Fibroblast of skin of right biceps (primary cell): ENCODE data around the gene KIF14.
"Not testable (repeated sequence)": the region's sequence is repeated elsewhere in the genome, so short reads cannot be mapped to it uniquely, and the experiment has no call there.

Experiments
- DNase-seq: peaks from one replicate; pipeline ENCODE4 v3.0.0-alpha.2; 2013

The KIF14 gene

DNA sequence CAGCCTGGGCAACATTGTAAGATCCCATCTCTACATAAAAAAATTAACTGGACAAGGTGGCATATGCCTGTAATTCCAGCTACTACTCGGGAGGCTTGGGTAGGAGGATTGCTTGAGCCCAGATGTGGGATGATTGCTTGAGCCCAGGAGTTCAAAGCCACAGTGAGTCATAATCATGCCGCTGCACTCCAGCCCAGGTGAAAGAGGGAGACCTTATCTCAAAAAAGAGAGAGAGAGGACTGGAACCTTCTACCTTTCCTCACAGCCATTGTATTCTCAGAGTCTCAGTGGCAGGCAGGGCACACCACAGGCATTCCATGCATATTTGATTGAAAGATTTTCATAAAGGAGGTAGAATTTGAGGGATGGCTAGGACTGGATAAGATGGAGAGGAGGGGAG lies 78.4 kb downstream of the KIF14 start:
- no peak for DNase-seq

DNA sequence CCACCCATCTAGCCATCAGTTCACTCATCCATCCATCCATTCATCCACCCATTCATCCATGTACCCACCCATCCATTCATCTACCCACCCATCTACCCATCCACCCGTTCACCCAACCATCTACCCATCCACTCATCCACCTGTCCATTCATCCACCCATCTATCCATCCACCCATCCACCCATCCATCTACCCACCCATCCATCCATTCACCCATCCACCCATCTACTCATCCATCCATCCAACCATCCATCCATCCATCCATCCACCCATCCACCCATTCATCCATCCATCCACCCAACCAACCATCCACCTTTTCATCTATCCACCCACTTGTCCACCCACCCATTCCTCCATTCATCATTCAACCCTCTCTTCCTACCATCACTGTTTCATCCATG lies 80.3 kb downstream of the KIF14 start:
- DNase-seq: no peak

DNA sequence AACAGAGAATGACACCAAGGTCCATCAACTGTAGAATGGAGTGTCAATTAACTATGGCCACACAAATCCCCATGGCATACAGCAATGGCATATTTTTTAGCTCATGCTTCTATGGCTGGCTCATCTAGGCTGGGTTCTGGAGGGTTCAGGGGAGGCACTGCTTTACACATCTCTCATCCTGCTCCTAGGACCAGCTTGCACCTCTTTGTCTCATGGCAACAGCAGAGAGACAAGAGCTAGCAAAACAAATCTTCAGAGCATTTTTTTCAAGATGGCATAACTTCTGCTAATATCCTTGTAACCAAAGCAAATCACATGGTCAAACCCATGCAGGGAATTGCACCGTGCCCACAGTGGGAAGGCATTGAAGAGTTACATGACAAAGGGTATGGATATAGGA lies 82.4 kb downstream of the KIF14 start:
- no peak for DNase-seq

DNA sequence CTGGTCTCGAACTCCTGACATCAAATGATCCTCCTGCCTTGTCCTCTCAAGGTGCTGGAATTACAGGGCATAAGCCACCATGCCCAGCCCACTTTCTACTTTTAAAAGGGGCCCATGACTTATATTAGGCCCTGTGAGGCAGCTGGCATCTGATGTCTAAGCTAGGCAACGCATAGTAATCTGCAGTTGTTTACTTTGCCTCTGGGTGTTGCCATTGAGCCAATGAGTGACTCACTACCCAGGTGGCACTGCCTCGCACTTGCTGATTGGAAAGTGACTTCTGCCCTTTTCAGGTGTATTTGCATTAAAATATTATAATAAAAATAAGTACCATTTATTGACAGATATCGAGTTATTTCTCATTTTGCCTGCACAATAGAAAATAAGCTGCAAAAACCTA lies 84.9 kb downstream of the KIF14 start:
- DNase-seq: peak; percentile 13

DNA sequence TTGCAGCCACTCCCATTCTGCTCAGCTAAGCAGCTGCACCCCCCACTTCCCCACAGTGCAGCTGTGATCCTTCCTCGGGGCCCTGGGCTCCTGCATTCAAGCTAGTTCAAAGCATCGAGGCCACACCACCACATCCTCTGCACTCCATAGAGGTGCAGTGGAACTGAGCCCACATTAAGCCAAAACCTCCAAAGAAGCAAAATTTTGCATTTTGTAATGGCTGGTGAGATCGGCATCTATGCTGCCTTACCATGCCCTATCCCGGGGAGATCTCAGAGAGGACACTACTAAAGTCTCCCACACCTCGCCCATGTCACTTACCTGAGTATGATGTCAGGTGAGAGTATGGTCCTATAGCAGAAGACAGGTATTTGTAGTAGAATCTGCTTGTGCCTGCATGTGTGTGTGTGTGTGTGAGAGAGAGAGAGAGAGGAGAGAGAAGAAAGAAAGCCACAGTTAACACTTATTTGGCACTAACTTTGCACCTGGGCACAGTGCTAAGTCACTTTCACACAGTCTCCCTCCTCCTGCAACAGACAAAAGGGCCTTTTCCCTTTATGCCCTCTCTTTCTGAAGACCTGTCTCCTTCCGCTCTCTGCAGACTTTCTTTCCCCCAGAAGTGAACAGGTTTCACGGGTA lies 89.8 kb downstream of the KIF14 start:
- DNase-seq: no peak

DNA sequence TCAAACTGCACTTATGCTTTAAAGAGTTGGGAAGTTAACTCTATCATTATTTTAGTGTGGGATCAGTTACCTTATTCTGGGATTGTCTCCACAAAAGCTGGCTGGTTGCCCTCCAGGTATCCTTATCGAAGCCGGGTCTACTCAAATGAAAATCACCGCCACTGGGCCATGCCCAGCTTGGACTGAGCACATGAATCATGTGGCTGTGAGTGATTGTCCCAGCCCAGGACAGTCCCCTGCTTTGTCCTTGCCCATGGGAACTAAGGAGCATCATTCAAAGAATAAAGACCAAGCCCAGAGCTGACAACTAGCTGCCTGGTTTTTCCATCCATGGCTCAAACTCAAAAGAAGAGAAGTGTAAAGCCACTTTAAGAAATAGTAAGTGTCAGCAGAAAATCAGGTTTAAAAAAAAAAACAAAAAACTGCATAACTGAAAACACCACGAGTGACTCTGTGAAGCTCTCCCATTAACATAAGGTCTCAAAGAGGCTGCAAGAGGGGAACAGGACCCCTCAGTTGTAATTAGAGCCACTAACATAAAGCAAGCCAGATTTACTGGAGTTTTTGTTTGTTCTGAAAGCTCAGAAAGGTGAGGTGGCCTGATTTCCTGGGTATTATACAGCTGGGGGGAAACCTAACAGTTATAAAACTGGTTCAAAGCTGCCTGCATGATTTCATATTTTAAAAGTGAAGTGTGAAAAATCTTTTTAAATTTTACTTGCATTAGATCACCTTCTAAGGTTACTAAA lies 91.5 kb downstream of the KIF14 start:
- no peak for DNase-seq

DNA sequence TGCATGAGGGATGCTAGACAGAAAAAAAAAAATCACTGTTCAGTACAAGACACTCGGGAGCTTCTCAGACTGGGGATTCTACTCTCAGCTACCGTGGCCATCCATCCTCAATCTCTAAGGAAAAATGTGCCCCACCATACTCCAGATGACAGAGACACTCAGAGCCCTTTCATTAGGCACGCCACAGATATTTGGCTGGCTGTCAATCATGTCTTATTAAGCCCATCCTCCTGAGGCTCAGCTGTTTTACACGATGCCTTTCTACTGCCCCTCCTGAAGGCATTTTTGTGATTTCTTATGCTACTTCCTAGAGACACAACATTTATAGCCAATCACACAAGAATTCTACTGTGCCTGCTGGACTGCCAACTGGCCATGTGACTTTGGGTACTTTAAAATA lies 92.9 kb downstream of the KIF14 start:
- peak; percentile 38 for DNase-seq

DNA sequence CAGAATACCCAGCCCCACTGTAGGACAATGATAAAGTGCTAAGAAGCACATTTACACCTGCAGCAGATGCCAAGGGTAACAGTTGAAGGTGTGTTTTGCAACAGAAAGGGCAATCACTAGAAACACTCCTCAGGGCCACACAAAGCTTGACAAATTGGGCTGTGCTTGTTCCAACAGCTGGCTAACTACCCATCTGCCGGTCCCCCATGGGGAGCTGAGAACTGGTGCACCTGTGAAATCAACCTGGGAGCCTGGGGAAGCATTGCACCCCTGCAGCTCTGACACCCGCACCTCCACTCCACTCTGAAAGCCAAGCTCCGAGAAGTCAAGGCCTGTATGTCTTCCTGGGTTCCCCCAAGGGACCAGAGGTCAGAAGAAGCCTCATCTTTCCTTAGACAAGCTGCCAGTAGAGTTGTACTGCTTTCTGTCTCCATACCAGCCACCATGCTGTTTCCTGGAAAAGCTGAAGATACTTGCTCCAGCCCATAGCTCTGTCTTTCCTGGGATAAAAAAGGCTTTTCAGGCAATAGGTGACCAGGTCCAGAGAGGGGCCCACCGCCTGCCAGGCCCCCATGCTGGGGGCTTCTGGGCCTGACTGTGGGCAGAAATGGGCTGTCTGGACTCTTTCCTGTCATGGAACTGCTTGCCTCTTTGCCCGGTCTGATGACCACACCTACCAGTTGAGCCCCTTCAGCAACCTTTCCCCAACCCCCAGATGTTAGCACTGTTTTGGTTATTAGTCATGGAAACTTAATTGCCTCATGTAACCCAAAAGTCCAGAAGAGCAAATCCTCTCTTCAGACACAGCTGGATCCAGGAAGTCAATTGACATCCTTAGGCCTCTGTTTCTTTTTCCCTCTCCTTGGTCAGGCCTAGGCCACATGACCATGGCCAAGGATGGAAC lies 93.6 kb downstream of the KIF14 start:
- peak; percentile 40 for DNase-seq

DNA sequence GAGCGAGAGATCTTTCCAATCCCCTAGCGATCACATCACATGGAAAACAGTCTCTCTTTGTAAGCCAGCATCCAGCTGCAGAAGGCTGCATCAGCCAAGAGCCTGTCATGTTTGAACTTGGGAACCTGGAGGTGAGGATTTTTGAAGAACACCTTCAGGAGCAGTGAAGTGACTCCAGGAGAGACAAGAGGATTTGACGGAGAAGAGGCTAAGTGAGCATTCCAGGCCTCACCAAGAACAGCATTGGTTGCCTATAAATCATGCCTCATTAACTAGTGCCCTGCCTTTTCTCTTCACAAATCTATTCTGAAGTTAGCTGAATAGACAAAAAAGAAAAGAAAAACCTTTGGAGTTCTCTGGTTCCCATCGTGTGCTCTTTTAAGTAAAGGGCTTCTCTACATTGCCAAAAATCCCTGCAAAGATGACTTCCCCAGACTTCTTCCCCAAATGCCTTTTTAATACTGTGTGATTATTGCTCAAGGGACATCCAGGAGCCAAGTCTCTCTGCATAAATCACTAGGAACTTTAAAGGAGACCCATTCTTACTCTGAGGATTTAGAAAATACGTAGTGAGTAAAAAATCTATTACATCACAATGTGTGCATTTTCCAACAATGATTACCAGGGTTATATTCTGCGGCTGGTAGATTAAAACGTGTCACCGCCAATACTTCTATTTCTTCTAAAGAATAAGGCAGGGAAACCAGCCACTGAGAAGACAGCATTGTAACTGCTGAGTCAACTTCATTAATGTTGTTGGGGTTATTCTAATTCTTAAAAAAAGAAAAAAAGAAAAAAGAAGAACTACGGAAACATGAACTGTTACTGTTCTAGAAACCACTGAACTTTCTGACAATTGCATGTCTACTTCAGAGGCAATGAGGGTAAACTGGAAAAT lies 95.2 kb downstream of the KIF14 start:
- peak; percentile 75 for DNase-seq

DNA sequence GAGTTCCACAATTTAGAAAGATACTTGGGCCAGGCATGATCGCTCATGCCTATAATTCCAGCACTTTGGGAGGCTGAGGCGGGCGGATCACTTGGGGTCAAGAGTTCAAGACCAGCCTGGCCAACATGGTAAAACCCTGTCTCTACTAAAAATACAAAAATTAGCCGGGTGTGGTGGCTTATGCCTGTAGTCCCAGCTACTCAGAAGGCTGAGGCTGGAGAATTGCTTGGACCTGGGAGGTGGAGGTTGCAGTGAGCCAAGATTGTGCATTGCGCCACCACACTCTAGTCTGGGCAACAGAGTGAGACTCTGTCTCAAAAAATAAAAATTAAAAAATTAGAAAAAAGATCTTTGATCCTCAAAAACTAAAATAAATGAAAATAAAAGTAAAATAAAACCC lies 96.0 kb downstream of the KIF14 start:
- not testable (repeated sequence) for DNase-seq

DNA sequence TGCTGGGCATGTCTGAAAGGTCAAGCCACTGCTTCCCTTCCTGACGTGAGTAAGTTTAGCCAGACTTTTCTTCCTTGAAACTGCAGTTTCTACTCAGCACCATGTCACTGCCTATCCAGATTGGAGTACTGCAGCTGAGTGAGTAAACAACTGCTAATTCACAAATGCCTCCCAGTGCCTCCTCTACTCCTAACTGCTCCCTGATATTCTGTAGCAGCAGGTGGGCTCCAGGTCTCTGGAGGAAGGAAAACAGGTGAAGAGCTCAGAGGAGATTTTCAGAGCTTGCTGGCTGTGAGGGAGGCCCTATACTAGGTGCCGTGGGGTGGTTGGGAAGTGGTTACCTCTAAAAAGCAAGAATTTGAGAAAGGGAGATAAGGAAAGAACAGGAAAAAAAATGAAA lies 96.5 kb downstream of the KIF14 start:
- DNase-seq: no peak

DNA sequence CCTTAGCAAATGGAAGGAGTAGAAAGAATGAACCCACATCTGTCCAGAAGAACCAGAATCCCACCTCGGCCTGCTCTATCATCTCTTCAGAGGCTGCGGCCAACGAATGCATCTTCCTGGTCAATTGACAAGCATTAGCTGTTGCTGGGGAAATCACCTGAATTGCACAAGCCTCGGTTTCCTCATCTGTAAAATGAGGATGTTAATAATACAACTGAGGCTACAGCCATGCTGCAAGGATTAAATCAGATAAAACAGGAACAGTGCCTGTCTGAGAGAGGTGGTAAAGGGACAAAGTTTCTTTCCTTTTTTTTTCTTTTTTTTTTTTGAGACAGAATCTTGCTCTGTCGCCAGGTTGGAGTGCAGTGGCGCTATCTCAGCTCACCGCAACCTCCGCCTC lies 99.8 kb downstream of the KIF14 start:
- no peak for DNase-seq

DNA sequence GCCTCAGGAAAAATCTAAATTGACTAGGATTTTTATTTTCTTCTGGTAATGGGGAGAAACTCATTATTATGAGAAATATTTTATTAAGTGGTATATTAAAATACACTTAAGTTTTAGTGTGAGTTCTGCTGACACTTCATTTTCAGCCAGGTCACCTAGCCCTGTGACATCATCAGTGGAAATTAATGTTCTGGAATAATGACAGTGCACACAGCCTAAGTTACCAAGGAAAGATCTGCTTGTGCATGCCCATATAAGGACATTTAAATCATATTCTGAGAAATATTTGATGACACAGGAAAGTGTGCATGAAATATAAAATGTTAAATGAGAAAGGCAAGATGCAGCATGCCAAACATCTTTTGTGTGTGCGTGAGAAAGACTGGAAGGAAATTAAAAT lies 102.0 kb downstream of the KIF14 start:
- peak; percentile 56 for DNase-seq

DNA sequence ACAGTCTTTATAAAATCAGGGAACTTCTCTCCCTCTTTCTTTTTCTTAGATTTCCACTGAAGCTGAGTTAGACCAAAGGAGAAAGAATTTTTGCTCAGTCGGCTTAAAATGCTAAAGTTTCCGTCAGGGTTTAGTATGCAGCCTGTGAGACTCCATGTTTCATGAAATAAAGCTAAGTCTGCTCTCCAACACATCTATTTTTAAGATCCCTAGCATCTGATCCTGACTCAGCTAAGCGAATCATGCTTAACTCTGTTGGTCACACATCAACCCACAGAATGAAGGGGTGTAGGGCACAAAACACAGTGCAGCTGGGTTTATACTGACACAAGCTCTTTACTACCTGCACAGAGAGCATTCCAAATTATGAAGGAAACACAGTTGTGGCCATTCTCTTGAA lies 108.4 kb downstream of the KIF14 start:
- peak; percentile 81 for DNase-seq

DNA sequence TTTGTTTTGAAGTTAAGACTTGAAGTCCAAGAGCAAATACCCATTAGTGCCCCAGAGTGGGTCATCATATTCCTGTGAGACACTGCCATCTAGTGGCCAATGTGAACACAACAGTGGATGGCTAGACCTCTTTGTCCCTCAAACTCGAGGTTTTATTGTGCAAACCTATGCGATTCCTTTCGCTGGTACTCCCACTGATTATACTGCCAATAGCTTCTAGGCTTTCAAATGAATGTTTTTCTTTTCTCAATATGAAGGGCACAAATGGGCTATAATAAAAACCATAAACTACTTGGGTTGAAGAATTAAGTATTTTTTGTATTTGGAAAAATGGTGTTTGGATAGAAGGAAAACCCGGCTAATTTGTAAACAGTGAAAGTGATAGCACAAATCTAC lies 110.3 kb downstream of the KIF14 start:
- peak; percentile 82 for DNase-seq

DNA sequence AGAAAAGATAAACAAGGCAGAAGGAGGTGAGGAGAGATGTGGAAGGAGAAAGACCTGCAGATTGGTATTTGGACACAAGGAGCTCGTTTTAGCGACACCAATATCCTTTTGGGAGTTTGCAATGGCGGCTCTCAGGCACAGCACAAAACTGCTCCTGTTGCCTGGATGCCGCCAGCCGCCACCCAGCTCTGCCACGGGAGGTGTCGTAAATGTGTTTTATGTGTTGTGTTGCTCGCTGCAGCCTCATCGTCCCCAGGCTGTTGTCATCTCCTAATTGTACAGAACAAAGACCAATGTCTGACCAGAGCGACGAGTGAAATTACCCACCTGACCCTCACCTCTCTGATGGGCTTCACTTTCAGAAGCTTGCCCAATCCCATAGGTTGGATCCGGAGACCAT lies 114.1 kb downstream of the KIF14 start:
- DNase-seq: no peak

DNA sequence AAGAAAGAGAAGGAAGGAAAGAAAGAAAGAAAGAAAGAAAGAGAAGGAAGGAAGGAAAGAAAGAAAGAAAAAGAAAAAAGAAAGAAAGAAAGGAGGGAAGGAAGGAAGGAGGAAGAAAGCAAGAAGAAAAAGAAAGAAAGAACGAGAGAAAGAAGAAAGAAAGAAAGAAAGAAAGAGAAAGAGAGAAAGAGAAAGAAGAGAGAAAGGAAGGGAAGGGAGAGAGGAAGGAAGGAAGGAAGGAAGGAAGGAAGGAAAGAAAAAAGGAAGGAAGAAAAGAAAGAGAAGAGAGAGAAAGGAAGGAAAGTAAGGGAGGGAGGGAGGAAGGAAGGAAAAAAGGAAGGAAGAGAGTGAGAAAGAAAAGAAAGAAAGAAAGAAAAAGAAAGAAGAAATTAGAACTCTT lies 115.3 kb downstream of the KIF14 start:
- DNase-seq: no peak
